NCI-H2081 (cell line): ENCODE results near the gene OST4.
"Not testable (repeated sequence)": the region's sequence is repeated elsewhere in the genome, so short reads cannot be mapped to it uniquely, and the experiment has no call there.

Experiments used
- DNase-seq, 2 experiments: peaks; one replicate each; lab custom pipeline; 2025; lab: John Stamatoyannopoulos, UW

The OST4 gene

DNA sequence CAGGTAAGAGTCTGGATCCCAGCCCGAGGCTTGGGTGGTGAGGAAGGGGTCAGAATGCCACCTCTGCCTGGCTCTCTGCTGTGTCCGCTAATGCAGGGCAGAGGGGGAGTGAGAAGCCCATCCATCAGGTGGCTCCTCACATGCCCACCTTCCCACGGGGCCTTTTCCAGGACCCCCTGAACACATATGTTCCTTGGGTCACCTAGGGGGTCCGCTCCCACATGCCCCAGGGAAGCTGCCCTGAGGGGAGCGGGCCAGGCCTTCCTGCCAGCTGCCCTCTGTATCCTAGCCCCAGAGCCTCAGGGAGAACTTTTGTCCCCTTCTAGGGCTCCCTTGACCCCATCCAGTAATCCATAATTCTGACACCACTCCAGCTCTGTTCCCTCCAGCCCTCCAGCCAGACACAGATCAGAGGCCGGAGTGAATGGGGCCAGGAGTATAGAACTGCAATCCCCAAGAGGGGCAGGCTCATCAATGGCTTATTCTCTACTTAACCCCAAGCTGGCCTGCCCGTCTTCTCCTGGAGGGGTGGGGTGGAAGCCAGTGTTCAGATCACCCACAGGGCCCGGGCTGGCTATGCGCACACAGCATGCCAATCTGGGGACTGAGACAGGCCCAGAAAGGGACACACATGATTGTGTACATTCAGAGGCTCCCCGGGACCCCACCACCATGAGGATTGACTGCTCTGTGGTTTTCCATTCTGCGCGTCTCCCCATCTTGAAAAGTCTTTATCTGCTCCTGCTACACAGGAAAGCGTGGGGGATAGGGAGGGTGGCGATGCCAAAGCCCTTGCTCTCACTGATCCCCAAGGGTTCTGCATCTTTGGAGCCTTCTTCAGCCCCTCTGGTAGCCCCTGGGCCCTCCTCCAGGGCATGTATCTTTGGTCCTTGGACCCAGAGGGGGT, 8.0 kb upstream of the OST4 start:
- DNase-seq = no peak

DNA sequence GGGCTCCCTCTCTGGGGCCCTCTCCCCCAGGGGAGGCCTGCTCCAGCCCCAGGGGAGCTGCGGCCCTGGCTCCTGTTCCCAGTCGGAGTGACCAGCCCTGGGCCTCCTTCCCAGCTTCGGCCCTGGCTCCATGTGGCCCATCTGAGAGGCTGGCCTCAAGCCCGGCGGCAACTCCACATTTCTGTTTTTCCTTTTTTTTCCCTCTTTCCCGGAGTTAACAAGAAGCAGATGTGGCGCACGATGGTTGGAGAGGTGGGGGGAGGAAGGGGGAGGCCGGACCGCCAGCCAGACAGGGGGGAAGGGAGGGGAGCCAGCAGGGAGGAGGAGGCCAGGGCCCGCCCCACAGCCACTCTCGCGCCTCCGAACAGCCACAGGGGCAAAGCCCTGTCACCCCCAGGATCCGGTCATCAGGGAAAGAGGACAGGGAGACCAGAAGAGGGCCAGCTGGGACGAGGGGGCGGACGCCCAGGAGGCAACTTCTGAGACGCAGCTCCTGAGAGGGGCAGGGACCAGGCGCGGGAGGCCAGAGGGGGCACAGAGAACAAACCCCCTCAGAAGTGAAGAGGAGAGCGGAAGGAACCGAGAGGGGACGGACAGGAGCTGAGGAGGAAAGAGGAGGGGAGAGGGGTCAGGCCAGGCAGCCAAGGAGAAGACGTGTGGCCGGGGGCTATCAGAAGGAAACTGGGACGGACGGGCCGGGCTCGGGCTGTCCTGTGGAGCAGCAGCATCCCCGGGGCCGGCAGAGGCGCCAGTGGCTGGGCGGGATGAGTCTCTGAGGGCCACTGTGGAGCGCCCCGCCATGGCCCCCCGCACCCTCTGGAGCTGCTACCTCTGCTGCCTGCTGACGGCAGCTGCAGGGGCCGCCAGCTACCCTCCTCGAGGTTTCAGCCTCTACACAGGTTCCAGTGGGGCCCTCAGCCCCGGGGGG, 7.1 kb upstream of the OST4 start, which contains the start of gene EMILIN1:
Gene EMILIN1, plus strand, starts transcription at position 349 of the 928 bp plus-strand sequence. Its CDS starts 451 bp downstream, at position 800.
- DNase-seq = no peak

DNA sequence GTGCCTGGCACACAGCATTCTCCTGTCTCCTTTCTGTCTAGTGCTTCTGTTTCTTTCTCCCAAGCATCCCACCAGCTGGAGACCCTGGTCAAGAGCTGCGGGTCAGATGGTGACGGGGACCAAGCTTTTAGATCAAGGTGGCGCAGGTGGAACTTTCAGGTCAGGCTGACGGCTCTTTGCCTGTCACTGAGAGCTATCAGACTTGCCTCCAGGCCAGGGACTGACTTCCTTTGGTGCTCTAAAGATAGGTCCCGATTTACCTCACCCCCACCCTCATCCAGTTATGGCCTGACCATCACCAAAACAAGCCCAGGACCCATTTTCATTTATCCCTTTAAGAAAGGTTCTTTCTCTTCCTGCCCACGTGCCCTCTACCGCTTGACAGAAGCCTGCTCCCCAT, 5.8 kb upstream of the OST4 start:
- DNase-seq = no peak

DNA sequence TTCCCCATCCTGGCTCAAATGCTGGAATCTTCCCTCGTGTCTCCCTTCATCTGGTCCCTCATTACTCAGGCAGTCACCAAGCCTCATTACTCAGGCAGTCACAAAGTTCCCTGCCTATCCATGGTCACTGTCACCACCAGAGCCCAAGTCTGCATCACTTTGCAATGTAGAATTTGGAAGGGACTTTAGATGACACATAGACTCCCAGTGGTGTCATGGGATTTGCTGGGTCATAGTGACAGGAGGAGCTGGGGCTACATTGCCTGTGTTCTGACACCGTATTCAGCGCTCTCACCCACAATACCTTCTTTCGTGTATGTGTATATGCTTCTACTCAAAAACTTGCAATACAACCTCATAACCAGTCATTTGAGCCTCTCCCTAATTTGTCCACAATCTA, 4.9 kb upstream of the OST4 start:
- no peak for DNase-seq

DNA sequence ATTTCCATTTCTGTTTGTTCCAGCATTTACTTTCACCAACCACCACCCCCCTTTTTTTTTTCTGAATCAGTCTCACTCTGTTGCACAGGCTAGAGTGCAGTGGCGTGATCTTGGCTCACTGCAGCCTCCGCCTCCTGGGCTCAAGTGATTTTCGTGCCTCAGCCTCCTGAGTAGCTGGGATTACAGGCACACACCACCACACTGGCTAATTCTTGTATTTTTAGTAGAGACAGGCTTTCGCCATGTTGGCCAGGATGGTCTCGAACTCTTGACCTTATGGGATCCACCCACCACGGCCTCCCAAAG, 4.1 kb upstream of the OST4 start:
- DNase-seq = not testable (repeated sequence)

DNA sequence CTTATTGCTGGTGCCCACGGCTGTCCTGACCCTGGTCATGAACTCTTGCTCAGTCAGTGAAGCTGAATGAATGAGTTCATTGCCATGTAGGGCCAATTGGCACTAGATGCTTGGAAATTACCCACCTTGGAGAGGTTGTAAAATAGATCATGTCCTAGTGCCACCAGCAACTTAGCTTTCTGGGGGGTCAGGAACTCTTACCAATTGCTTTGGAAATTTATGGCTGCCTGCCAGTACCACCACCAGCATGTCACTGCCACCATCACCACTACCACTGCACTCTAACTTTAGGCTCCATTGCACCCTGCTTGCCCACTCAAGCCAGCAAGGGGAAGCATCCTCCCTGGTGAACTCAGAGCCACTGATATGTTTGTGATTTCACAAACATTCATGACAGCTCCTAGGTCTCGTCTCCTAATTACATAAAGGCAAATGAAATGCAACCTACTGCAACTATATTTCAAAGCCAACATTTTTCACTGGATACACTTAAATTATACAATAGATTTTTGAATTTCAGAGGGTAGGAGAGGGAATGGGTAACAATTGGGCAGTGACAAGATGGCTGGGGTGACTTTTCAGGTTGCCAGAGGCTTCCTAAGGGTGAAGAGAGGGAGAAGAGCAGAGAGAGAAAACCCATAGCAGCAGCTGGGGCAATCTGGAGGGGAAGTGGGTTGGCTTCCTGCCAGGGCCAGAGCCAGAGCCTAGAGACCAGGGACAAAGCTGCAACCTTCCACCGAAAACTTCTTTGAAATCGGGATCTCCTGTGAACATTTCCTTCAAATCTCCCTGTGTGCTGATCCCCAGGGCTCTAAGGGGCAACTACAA, 3.5 kb upstream of the OST4 start:
- DNase-seq = peak in 1 of 2 experiments; percentile 24

DNA sequence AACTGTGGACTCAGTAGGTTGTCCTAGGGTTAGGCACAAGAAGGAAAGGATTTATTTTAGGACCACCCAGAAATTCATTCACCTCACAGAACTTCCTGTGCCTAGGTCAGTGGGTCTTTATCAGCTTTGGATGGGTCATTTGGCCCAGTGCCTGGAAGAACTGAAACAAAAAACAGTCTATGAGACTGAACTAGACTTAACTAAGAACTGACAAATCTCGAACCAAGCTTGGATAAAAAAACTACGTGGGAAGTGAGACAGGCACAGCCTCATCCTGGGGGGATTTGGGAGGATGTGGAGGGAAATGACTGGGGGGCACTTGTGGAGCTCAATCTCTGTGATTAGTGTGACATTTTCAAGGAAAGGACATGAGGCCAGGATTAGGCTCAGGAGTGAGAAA, 2.3 kb upstream of the OST4 start:
- no peak for DNase-seq

DNA sequence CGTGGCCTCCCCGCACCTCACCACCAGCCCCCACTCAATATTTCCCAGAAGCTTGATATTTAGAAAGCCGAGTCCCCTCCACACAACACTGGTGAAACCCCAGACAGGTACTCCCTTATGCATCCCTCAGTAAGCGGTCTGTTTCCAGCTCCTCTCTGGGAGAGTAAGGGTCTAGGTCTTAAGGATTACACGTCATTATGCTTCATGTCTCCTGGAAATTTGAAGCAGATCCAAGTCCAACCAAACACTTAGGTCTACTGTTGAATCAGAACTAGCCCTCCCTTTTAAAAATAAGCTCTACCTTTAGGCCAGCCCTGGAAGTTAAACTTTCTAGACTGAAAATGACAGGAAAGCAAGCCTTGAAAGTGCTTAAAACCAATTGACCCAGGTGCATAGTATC, 1.5 kb upstream of the OST4 start:
- no peak for DNase-seq

DNA sequence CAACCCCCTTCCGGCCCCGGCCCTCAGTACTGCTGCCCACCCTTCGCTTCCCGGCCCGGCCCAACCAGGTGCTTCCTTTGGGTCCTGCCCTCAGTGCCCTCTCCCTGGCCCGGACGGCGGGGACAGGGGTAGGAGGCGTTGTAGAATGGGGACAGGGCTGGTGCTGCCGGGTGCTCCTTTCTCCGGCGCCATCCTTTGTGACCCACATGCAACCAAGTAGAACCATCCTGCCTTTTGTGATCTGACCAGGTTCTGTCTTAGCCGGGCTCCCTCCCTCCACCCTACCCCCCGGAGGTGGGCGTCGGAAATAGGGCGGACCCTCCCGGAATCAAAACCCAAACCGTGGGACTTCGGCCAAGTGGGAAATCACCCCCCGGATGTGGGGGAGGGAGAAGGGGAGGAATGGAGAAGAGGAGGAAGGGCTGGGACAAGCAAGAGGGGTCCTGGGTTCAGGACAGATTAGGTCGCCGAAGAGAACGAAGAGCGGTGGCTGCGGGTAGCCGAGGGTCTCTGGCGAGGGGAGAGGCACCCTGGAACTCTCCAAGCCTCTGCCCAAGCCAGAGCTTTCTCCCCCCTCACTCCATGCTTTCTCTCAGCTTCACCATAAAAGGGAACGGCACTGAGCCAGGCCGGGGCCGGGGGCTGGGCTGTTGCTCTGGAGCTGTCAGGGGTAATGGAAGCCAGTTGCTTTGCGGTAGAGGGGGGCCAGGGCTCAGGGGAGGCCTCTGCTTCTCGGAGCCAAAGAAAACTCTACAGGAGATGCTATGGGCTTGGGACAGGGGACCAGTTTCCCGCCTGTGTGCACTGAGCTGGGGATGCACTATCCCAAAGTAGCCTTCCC, 756 bp upstream of the OST4 start:
- DNase-seq = peak; percentile 21 to 40

DNA sequence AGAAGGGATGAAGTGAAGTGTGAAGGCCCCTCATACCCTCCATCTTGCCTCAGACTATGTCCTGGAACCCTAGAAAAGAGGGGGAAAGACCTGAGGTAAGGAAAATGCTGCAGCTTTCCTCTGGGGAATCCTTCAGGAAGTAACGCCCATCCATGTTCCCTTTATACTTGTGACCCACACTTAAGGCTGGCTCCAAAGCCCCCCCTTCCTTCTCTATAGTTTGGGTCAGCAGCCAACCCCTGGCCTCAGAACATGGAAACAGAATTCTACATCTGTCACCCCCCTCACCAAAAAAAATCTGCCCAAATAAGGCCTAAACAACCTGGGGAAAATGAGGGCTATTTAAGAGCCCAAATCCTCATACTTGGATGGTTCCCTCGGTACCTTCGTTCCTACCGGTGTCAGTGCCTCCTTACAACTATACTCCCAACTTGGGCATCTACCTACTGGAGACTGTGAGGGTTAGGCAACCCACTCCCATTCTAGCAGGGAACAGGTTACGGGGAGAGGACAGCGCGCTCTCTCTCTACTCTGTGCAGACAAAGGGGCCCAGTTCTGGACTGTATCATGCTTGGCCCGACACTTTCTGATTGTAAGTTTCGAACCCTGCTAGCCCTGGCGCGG, 689 bp downstream of the OST4 start:
- DNase-seq = no peak

DNA sequence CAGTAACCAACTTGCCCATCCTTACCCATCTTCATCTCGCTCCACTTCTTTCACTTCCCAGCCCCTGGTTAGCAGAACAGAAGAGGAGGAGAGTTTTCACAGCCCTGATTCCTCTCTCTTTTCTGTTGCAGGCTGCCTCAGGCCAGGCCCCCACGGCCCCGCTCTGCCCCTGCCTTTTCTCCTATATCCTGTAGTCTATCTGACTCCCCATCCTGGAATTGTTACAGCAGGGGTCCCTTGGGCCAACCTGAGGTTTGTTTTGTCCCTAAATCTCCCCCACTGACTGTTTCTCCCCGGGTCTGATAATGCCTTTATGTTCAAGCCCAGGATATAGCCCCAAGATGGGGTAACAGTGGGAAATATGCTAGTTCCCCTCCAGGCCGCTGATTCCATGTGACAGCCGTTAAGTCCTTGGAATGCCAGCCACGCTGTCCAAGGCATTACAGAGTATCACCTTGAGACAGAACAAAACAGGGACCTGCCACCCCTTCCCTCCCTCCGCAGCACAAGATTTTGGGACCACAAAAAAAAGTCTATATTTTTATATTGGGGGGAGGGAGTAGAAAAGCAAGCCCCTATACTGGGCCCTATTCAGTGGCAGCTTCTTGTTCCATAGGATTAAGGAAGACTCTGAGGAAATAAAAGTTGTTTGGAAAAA, 1.4 kb downstream of the OST4 start:
- peak in 1 of 2 experiments; percentile 30 for DNase-seq

DNA sequence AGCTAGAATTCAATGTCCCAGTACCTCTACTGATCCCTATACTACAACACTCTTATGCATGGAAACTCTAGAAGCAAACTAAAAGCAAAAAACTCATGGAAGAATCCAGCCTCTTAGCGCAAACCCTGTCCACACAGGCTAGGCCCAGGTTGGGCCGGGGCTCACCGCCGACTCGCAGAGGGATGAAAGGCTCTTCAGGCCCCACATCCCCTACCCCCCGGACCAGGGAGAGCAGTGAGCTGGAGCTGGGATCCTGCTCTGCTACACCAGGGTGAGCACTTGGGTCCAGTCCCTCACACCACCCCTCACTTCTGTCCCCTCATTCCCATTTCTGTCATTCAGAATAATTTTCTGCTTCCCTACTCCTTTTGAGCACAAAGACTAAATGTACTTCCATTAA, 2.0 kb downstream of the OST4 start:
- DNase-seq = no peak

DNA sequence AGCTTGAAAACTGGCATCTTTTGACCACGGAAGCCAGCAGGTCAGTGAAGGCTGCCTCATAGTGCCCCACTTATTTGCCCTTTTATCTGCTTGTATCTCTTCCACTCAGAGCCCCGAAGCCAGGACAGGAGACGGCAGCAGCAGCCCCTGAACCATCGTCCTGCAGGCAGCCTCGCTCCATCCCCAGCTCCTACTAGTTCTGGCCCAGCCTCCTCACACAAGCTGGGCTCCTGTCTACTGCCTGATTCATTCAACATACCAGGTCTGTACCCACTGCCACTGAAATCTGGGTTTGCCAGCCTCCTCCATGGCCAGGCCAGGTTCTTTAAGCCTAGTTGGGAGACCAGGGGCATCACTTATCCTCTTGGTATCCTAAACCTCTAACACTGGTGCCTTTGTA, 4.1 kb downstream of the OST4 start:
- DNase-seq = no peak

DNA sequence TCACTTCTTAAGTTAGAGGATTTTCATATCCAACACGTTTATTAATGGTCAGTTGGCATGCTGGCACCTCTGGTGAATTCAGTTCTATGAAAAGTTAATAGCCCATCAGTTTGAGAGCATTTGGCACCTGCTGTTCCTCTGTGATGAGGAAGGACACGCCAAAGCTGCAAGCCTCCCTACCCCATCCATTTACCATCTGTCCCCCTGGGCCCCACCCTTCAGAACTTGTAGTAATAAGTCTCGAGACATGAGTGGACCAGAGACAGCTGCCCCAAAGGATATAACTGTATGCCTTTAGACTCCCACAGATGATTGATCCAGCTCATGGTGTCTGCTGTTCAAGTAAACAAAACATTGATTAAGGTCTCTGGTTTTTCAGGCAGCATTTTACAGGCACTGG, 6.3 kb downstream of the OST4 start:
- DNase-seq = no peak

DNA sequence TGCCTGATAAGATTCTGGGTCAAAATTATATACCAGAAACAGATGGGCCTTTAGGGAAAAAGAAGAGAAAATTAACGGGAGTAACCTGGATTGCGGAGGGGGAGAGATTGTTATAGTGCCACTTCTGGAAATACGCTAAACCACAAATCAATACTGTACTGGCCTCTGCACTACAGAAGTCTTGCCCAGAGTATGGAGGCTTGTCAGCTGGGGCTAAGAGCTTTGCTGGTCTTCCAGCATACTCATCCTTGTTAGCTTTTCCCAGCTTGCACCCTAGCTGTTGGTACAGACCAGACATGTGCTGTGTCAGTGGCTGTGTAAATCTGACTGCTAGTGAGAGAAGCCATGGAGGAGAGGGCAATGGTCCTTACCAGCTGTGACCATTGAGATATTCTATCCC, 11.1 kb downstream of the OST4 start:
- no peak for DNase-seq

DNA sequence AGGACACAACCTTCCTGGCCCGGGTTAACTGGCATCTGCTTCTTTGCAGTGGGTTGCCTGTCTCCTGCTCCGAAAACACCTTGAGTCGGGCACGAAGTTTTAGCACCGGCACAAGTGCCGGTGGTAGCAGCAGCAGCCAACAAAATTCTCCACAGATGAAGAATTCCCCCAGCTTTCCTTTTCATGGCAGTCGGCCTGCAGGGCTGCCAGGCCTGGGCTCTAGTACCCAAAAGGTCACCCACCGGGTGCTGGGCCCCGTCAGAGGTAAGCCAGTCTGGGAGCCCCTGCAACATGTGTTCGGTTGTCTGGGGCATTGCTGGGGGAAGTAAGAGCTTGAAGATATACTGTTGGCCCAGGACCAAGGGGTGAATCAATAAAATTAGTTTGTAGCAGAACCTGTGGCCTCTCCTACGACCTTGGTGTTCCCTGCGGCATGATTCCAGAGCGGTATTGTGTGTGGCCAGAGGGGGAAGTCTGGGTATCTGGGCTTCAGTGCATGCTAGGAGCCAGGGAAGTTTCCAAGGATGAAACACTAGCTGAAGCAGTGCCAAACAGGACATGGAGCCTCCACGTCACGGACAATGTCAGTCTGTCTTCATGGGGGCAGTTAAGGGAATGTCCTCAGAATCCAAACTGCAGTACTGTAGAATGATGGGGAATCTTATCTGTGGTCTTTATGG, 12.2 kb downstream of the OST4 start:
- no peak for DNase-seq

DNA sequence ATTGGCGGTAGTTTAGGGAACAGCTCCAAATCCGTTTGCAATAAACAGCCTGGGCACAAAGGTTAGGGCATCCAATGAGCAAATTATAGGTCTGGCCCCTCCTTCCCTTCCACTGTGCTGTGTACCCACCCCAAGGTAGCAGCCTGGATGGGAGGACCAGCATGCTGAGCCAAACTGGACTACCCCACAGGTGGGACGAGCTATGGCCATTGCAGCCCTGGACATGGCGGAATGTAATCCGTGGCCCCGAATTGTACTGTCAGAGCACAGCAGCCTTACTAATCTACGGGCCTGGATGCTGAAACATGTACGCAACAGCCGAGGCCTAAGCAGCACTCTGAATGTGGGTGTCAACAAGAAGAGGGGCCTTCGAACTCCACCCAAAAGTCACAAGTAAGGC, 13.2 kb downstream of the OST4 start:
- DNase-seq = no peak

DNA sequence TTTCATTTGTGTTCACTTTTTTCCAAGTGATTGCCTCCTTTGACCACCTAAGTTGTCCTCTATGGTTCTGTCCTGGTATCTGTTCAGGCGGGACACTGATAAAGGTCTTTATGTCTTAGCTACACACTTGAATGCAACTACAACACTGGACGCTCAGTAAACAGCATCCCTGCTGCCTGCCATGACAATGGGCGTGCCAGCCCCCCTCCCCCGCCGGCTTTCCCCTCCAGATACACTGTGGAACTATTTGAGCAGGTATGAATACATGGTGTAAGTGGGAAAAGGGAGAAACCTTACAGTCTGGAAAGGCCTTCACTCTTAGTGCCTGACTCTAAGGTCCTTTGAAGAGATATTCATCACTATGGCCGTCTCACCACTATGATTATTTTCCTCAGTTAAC, 14.3 kb downstream of the OST4 start:
- no peak for DNase-seq

DNA sequence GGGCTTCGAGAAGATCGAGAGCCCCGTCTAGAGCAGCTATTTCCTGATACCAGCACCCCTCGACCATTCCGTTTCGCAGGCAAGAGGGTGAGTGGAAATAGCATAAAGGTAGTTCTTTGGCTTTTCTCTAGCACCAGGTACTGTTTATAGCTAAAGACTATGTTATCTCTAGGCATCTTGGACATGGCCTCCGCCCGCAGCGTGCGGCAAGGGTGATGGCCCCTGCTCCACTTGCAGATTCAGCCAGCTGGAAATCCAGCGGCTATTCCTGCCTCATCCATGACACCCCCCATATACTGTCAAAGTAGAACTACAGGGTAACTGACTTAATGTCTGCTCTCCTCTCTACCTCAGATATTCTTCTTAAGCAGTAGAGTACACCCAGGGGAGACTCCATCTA, 16.7 kb downstream of the OST4 start:
- no peak for DNase-seq

DNA sequence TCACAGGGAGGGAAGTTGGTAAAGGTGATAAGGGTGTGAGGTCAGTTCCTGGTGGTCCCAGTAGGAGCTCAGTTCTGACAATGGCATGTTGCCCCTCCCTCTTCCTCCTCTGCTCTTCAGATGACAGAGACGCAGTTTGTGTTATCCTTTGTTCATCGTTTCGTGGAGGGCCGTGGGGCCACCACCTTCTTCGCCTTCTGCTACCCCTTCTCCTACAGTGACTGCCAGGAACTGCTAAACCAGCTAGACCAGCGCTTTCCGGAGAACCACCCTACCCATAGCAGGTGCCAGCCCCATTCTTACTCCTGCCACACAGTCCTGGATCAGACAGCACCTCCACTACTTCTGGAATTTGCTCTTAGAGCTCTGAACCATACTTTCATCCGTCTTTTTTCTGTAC, 17.7 kb downstream of the OST4 start:
- no peak for DNase-seq
